H1 (cell line): Measurements from ENCODE around the gene MESD. TPM values are rescaled to one million over a fixed set of nuclear protein-coding genes. Genes with fewer than 3 reads are reported as not detected.

ENCODE experiments used
- CTCF ChIA-PET: fragments of 300-600 bp; sonication (Branson Sonifier 250); formaldehyde crosslinking; loops from one replicate; lab custom pipeline; 2021; ENCODE audit not compliant: partially characterized antibody; lab: Charles Lee
- POLR2A ChIA-PET: fragments of 300-600 bp; sonication (Branson Sonifier 250); formaldehyde crosslinking; loops from one replicate; lab custom pipeline; 2021; ENCODE audit warnings: inconsistent platforms; ENCODE audit not compliant: partially characterized antibody; lab: Charles Lee
- DNase-seq, 2 experiments: peaks; one replicate each; pipeline versions ENCODE4 v3.0.0 to v3.0.0-alpha.2; 2010 to 2022; ENCODE audit warnings: low spot score in 2 of 2, low read depth in 1 of 2, mixed read lengths in 1 of 2
- FAIRE-seq: peaks from 2 replicates; lab custom pipeline; 2011; peaks lifted over from hg19 to GRCh38; lab: Jason Lieb, UNC
- H2AFZ ChIP-seq: 2 replicates; pipeline ENCODE4 v1.8.1; 2012; ENCODE audit warnings: low read length, inconsistent platforms
- H2AK5ac ChIP-seq: 2 replicates; pipeline ENCODE4 v1.6.1; 2013; ENCODE audit warnings: low read depth, low read length
- H2BK120ac ChIP-seq: replicated peaks from 2 replicates; pipeline ENCODE3; 2013; ENCODE audit warnings: low read depth, low read length, inconsistent platforms
- H2BK12ac ChIP-seq: 2 replicates; pipeline ENCODE4 v1.6.1; 2013; ENCODE audit warnings: low read depth, low read length
- H2BK15ac ChIP-seq: 2 replicates; pipeline ENCODE4 v1.6.1; 2013; ENCODE audit warnings: low read length
- H2BK20ac ChIP-seq: 2 replicates; pipeline ENCODE4 v1.6.1; 2013; ENCODE audit warnings: low read length
- H2BK5ac ChIP-seq: 2 replicates; pipeline ENCODE4 v1.6.1; 2013; ENCODE audit warnings: low read depth, low read length
- H3K14ac ChIP-seq: 2 replicates; pipeline ENCODE4 v1.6.1; 2013; ENCODE audit warnings: inconsistent platforms; ENCODE audit not compliant: insufficient read length
- H3K18ac ChIP-seq: 2 replicates; pipeline ENCODE4 v1.6.1; 2013; ENCODE audit warnings: low read length; ENCODE audit errors: extremely low read depth
- H3K23ac ChIP-seq: 2 replicates; pipeline ENCODE4 v1.6.1; 2013; ENCODE audit warnings: inconsistent platforms; ENCODE audit not compliant: insufficient read length
- H3K23me2 ChIP-seq: 2 replicates; pipeline ENCODE4 v1.6.1; 2013; ENCODE audit warnings: low read depth, low read length
- H3K27ac ChIP-seq: 2 replicates; pipeline ENCODE4 v1.6.1; 2011; ENCODE audit warnings: low read depth, low read length, inconsistent platforms
- H3K27me3 ChIP-seq, 4 experiments: replicated peaks in 1 of 4; 1 replicate in 1 of 4; 2 replicates in 3 of 4; pipeline versions ENCODE4 v1.6.1 to v1.8.1; 2011 to 2013; ENCODE audit warnings: low read length in 3 of 4, mild to moderate bottlenecking in 3 of 4, inconsistent platforms in 2 of 4, mixed read lengths in 2 of 4, moderate library complexity in 1 of 4; ENCODE audit not compliant: control insufficient read depth in 3 of 4, insufficient read depth in 3 of 4; ENCODE audit errors: extremely low read depth in 1 of 4
- H3K36me3 ChIP-seq, 4 experiments: 2 replicates each; pipeline versions ENCODE4 v1.6.1 to v1.8.1; 2011 to 2013; ENCODE audit warnings: mild to moderate bottlenecking in 4 of 4, low read length in 3 of 4, moderate library complexity in 2 of 4, control low read depth in 1 of 4, inconsistent platforms in 1 of 4; ENCODE audit not compliant: insufficient read depth in 4 of 4, control insufficient read depth in 2 of 4
- H3K4ac ChIP-seq: replicated peaks from 2 replicates; pipeline ENCODE3; 2013; ENCODE audit warnings: low read length, low read depth, mixed read lengths, inconsistent platforms; ENCODE audit not compliant: insufficient read length
- H3K4me1 ChIP-seq, 4 experiments: replicated peaks in 1 of 4; 1 replicate in 1 of 4; 2 replicates in 3 of 4; pipeline versions ENCODE4 v1.6.1 to v1.8.1; 2011 to 2013; ENCODE audit warnings: low read length in 3 of 4, inconsistent platforms in 2 of 4, mixed read lengths in 1 of 4; ENCODE audit not compliant: insufficient read depth in 4 of 4, control insufficient read depth in 3 of 4
- H3K4me2 ChIP-seq, 2 experiments: 2 replicates each; pipeline versions ENCODE4 v1.6.1 to v1.8.1; 2011 to 2013; ENCODE audit warnings: low read depth in 2 of 2, low read length in 2 of 2, control low read depth in 1 of 2, inconsistent platforms in 1 of 2, mild to moderate bottlenecking in 1 of 2; ENCODE audit not compliant: insufficient read depth in 1 of 2
- H3K4me3 ChIP-seq, 4 experiments: fragments of 200-600, 300-600 bp in 1 of 4; sonication (generic), shearing (Covaris generic), sonication (Bioruptor Twin) in 1 of 4; 2 replicates each; pipeline versions ENCODE4 v1.5.1 to v1.8.1; 2011 to 2016; ENCODE audit warnings: low read length in 4 of 4, low read depth in 3 of 4, control low read depth in 2 of 4, inconsistent platforms in 2 of 4, mild to moderate bottlenecking in 2 of 4, mixed read lengths in 1 of 4, moderate library complexity in 1 of 4; ENCODE audit not compliant: insufficient read depth in 2 of 4; ENCODE audit errors: extremely low read depth in 1 of 4
- H3K56ac ChIP-seq: replicated peaks from 2 replicates; pipeline ENCODE3; 2013; ENCODE audit warnings: low read depth, mild to moderate bottlenecking, mixed read lengths, low read length, inconsistent platforms; ENCODE audit not compliant: insufficient read length
- H3K79me1 ChIP-seq: 2 replicates; pipeline ENCODE4 v1.6.1; 2013; ENCODE audit warnings: low read depth, low read length, control low read depth
- H3K79me2 ChIP-seq, 2 experiments: 2 replicates each; pipeline versions ENCODE4 v1.6.1 to v1.8.1; 2012 to 2013; ENCODE audit warnings: low read length in 2 of 2, mild to moderate bottlenecking in 2 of 2, inconsistent platforms in 1 of 2; ENCODE audit not compliant: insufficient read depth in 2 of 2, control insufficient read depth in 1 of 2
- H3K9ac ChIP-seq, 4 experiments: replicated peaks in 1 of 4; 1 replicate in 1 of 4; 2 replicates in 3 of 4; pipeline versions ENCODE4 v1.6.1 to v1.8.1; 2011 to 2013; ENCODE audit warnings: low read depth in 3 of 4, low read length in 3 of 4, control low read depth in 2 of 4, mild to moderate bottlenecking in 2 of 4, moderate library complexity in 2 of 4, inconsistent platforms in 1 of 4; ENCODE audit errors: extremely low read depth in 1 of 4
- H3K9me3 ChIP-seq, 2 experiments: 2 replicates each; pipeline versions ENCODE4 v1.6.1 to v1.8.1; 2012 to 2013; ENCODE audit warnings: mild to moderate bottlenecking in 2 of 2, moderate library complexity in 2 of 2, control low read depth in 1 of 2, inconsistent platforms in 1 of 2, low read depth in 1 of 2, low read length in 1 of 2, mixed read lengths in 1 of 2; ENCODE audit not compliant: insufficient read depth in 2 of 2
- H4K20me1 ChIP-seq, 2 experiments: replicated peaks in 1 of 2; 2 replicates each; pipeline versions ENCODE3 to v1.8.1; 2011 to 2013; ENCODE audit warnings: inconsistent platforms in 2 of 2, low read length in 2 of 2, mild to moderate bottlenecking in 1 of 2; ENCODE audit not compliant: insufficient read depth in 2 of 2, control insufficient read depth in 1 of 2
- H4K5ac ChIP-seq: 2 replicates; pipeline ENCODE4 v1.6.1; 2013; ENCODE audit warnings: low read length, low read depth, mixed read lengths, inconsistent platforms; ENCODE audit not compliant: insufficient read length
- H4K8ac ChIP-seq: 2 replicates; pipeline ENCODE4 v1.8.0; 2013; ENCODE audit warnings: mild to moderate bottlenecking, moderate library complexity, low read length, inconsistent platforms; ENCODE audit not compliant: insufficient read depth; ENCODE audit errors: extremely low read depth
- H4K91ac ChIP-seq: replicated peaks from 2 replicates; pipeline ENCODE3; 2013; ENCODE audit warnings: low read length, mixed read lengths, inconsistent platforms; ENCODE audit not compliant: insufficient read length
- CHD2 ChIP-seq: IDR thresholded peaks from 2 replicates; pipeline ENCODE4 v1.6.1; 2012; ENCODE audit warnings: low read length, improper control_type of control experiment
- CREB1 ChIP-seq: IDR thresholded peaks from 2 replicates; pipeline ENCODE4 v1.6.1; 2012; ENCODE audit warnings: inconsistent platforms
- GABPA ChIP-seq: IDR thresholded peaks from 2 replicates; pipeline ENCODE4 v1.6.1; 2011; ENCODE audit warnings: mild to moderate bottlenecking, low read length, moderate library complexity, borderline replicate concordance; ENCODE audit not compliant: insufficient read depth
- NRF1 ChIP-seq: IDR thresholded peaks from 2 replicates; pipeline ENCODE4 v1.6.1; 2011; ENCODE audit warnings: mild to moderate bottlenecking, low read depth, low read length, improper control_type of control experiment
- POU5F1 ChIP-seq: IDR thresholded peaks from 2 replicates; pipeline ENCODE4 v1.6.1; 2011; ENCODE audit warnings: low read depth, mild to moderate bottlenecking, low read length, moderate library complexity
- RBBP5 ChIP-seq: IDR thresholded peaks from 2 replicates; pipeline ENCODE4 v1.7.1; 2012; ENCODE audit warnings: low read depth, mild to moderate bottlenecking, inconsistent platforms, low read length, moderate library complexity, borderline replicate concordance
- RNF2 ChIP-seq: fragments of 200-900, 300-1000 bp; sonication (generic); IDR thresholded peaks from 2 replicates; pipeline ENCODE4 v1.7.1; 2016; ENCODE audit warnings: borderline replicate concordance, low read depth, mild to moderate bottlenecking, antibody characterized with exemption, low read length; ENCODE audit not compliant: poor library complexity, severe bottlenecking; ENCODE audit errors: missing control alignments
- SP2 ChIP-seq: IDR thresholded peaks from 2 replicates; pipeline ENCODE4 v1.6.1; 2012; ENCODE audit warnings: mild to moderate bottlenecking, low read length, inconsistent platforms
- SUZ12 ChIP-seq: fragments of 200-600 bp; sonication (generic); IDR thresholded peaks from 2 replicates; pipeline ENCODE4 v1.6.1; 2012; ENCODE audit warnings: mild to moderate bottlenecking, inconsistent platforms, low read length, moderate library complexity, mixed read lengths
- ZNF274 ChIP-seq: IDR thresholded peaks from 2 replicates; pipeline ENCODE4 v1.7.0; 2012; ENCODE audit warnings: low read length, borderline replicate concordance; ENCODE audit errors: extremely low read depth
- WGBS, 2 experiments: shearing (Covaris generic) in 1 of 2; methylation state at CpG; one replicate each; pipeline versions ENCODE4 v1.1.6 to v1.1.7; 2013 to 2015; ENCODE audit warnings: low lambda C conversion rate in 2 of 2, mixed read lengths in 2 of 2, inconsistent platforms in 1 of 2, low coverage in 1 of 2, missing lambda C conversion rate in 1 of 2; ENCODE audit not compliant: insufficient replicate concordance in 2 of 2, insufficient coverage in 1 of 2, insufficient read length in 1 of 2; ENCODE audit errors: extremely low coverage in 1 of 2, missing lambda C conversion rate in 1 of 2; 5-methylcytosine and 5-hydroxymethylcytosine counted together
- polyA plus RNA-seq, 7 experiments: library from polyadenylated mRNA; depleted of rRNA in 3 of 7; stranded (reverse) in 5 of 7; unstranded in 2 of 7; fragments of >200 nt in 5 of 7; fragments of 200-250 nt in 2 of 7; gene quantifications; 1 replicate in 5 of 7; 2 replicates in 1 of 7; 4 replicates in 1 of 7; pipeline versions ENCODE4 v1.2.1 to v1.2.3, GENCODE V29; 2011 to 2013; ENCODE audit warnings: missing spikeins in 2 of 7, mixed read lengths in 2 of 7
- total RNA-seq: library from RNA; stranded (reverse); fragmentation: NEBNext Ultra II Directional; extraction: Animal tissue kit (Norgen Biotek cat#: 25700); gene quantifications from 2 replicates; pipeline ENCODE4 v1.2.1, GENCODE V29; 2021
- TF ChIP-seq, protein P1 (sequence below): IDR thresholded peaks from 2 replicates; pipeline ENCODE4 v1.6.1; 2011; ENCODE audit warnings: low read depth, mild to moderate bottlenecking, low read length; ENCODE audit not compliant: insufficient read depth
- TF ChIP-seq, protein P2 (sequence below): IDR thresholded peaks from 2 replicates; pipeline ENCODE4 v1.6.1; 2012; ENCODE audit warnings: low read length, inconsistent platforms

Gene MESD
- total and polyA plus RNA-seq, 2 of the 8 experiments (the other 6 are each of a cell fraction or from before 2014, with no cell fraction given): 11.0 to 28.3 TPM

DNA sequence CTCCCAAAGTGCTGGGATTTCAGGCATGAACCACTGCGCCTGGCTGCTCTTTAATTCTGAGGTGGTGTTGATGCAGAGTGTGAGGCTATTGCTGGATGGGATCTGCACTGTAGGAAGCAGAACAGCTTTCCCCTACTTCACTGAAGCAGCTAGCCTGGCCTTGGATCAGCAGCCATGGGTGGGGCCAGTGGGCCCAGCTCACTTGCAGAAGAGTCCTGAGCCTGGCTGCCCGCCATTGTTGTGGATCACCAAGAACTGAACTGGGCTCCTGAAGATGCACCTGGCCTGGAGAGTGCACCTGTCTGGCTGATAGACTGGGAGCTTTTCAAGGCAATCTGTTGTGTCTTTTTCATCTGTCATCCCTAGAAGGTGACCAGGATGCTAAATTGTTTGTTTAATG is 23.0 kb upstream of the MESD start:
- Histone ChIP-seq H3K4me2 (no peak overlapping the region), H3K14ac (no peak overlapping the region), H3K36me3 (no peaks in the 10 kb centered on the region), H3K23ac (no peak overlapping the region), H4K20me1 (no peaks in the 10 kb centered on the region), H3K4me3 (no peak overlapping the region), H2BK20ac (no peak overlapping the region), H2BK5ac (no peak overlapping the region), H4K91ac (no peak overlapping the region), H3K79me2 (no peaks in the 10 kb centered on the region), H2AFZ (no peak overlapping the region), H3K79me1 (no peaks in the 10 kb centered on the region; the same call in 1 of the 2 replicates), H3K18ac (no peak overlapping the region), H3K4ac (no peak overlapping the region), H3K4me1 (no peaks in the 10 kb centered on the region), H4K8ac (no peak overlapping the region), H2BK120ac (no peak overlapping the region), H3K27me3 (no peaks in the 10 kb centered on the region), H2AK5ac (no peak overlapping the region), H2BK15ac (no peak overlapping the region), H3K23me2 (no peaks in the 10 kb centered on the region), H3K9ac (no peak overlapping the region), H2BK12ac (no peak overlapping the region), H3K9me3 (no peaks in the 10 kb centered on the region), H4K5ac (no peak overlapping the region), H3K56ac (no peak overlapping the region), H3K27ac (no peak overlapping the region)
- ChIA-PET CTCF (interaction anchor here (2.2 kb wide), 1 partner anchor 253 kb away, joined by 6 read pairs; no protein-coding TSS in a partner anchor), POLR2A (interaction anchor here (2.0 kb wide), 1 partner anchor 11 kb away, joined by 8 read pairs; the partner anchor contains the start of gene TLNRD1)
- WGBS, 2 experiments: 82% methylated on average over 2 of the region's 2 CpGs; no CpG with 5 or more reads in 1 of the 2 experiments
- no peak for DNase-seq
- no peak for FAIRE-seq
- TF ChIP-seq GABPA (no peak), SP2 (no peak), ZNF274 (no peak), RBBP5 (no peak), CREB1 (no peak), POU5F1 (no peak), NRF1 (no peak), CHD2 (no peak), SUZ12 (no peak), RNF2 (no peak)
- TF ChIP-seq, protein P1, sequence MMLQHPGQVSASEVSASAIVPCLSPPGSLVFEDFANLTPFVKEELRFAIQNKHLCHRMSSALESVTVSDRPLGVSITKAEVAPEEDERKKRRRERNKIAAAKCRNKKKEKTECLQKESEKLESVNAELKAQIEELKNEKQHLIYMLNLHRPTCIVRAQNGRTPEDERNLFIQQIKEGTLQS: no peak
- TF ChIP-seq, protein P2, sequence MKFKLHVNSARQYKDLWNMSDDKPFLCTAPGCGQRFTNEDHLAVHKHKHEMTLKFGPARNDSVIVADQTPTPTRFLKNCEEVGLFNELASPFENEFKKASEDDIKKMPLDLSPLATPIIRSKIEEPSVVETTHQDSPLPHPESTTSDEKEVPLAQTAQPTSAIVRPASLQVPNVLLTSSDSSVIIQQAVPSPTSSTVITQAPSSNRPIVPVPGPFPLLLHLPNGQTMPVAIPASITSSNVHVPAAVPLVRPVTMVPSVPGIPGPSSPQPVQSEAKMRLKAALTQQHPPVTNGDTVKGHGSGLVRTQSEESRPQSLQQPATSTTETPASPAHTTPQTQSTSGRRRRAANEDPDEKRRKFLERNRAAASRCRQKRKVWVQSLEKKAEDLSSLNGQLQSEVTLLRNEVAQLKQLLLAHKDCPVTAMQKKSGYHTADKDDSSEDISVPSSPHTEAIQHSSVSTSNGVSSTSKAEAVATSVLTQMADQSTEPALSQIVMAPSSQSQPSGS: no peak
